NCI-H2081 treated with DMSO at 0.1 percent for 48 hours (cell line): ENCODE results near the gene CNR2.
"Not testable (repeated sequence)": the region's sequence is repeated elsewhere in the genome, so short reads cannot be mapped to it uniquely, and the experiment has no call there.

Experiments used
- DNase-seq: peaks from one replicate; lab custom pipeline; 2025; lab: John Stamatoyannopoulos, UW

Gene CNR2

GRCh38 chr1:23834156-23834555 lies 79.0 kb downstream of the CNR2 start:
- DNase-seq, result not testable (repeated sequence)

DNA sequence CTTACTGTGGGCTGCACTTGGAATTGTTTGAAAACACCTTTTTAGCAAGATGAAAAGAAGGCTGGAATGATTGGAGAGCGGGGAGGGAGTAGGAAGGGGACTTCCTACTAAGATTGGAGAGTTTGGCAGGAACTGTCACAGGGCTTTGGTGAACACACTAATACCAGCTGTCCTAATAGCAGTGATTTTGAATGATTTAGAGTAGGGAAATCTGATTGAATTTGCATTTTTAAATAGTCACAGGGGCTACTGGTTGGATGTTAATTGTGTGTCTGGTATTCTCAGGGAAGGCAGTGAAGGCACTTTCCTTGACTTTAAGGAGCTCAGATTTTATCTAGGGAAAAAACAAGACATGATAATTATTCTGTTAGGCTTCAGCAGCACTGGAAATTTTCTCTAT lies 85.4 kb downstream of the CNR2 start:
- DNase-seq, result no peak

DNA sequence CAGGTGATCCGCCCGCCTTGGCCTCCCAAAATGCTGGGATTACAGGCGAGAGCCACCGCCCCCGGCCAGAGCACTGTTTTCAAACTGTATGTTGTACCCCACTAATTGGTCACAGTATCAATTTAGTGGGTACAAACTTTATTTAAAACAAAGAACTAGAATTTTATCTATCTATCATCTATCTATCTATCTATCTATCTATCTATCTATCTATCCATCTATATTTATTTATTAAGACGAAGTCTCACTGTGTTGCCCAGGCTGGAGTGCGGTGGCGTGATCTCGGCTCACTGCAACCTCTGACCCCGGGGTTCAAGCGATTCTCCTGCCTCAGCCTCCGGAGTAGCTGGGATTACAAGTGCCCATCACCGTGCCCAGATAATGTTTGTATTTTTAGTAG lies 86.6 kb downstream of the CNR2 start:
- not testable (repeated sequence) for DNase-seq

DNA sequence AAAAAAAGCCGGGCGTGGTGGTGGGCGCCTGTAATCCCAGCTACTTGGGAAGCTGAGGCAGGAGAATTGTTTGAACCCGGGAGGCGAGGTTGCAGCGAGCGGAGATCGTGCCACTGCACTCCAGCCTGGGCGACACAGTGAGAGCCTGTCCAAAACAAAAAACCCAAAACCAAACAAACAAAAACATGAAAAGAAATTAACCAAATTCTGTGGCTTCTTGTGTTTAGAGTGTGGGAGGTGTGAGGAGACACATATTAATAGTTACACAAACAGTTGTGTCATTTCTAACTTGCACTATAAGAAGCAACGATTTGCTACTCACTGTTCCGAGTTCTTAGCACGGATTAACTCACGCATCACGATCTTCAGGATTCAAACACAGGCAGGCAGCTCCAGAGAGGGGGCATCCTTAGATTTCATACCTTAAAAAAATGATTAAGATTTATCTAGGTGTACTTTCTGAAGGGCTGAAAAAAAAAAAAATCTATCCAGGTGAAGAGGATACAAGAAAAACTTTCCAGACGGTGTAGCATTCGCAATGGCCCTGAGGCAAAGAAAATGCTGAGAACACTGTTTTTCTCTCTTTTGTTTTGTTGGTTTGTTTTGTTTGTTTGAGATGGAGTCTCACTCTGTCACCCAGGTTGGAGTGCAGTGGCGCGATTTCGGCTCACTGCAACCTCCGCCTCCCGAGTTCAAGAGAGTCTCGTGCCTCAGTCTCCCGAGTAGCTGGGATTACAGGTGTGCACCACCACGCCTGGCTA lies 87.2 kb downstream of the CNR2 start:
- DNase-seq, result no peak

- DNase-seq, result peak; percentile 14
Observed at GRCh38 chr1:23825076-23825761, 87.9 kb downstream of the CNR2 start, which contains the start of gene HMGCL. Gene HMGCL, minus strand, starts transcription at chr1:23825429. Its CDS starts 14 bp downstream, at chr1:23825415.

DNA sequence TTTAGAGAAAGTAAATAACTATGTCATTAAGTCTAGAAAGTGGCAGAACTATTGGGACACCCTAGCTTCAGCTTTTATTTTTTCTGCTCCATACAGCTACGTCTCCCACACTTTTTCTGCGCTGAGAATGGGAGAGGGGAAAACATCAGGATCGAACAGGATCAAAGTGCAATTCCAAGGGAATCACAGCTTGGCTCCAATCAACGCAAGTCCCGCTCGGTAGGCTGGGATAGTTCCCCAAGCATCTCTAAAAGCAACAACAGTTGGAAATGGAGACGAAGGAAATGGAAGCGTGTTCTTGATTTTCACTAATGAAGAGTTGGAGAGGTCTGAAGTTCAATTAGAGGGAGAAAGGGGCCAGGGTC lies 88.5 kb downstream of the CNR2 start:
- no peak for DNase-seq

GRCh38 chr1:23823767-23824166 lies 89.4 kb downstream of the CNR2 start:
- no peak for DNase-seq
